Measurements from ENCODE around the gene CACNA1C. TPM values are rescaled to one million over a fixed set of nuclear protein-coding genes. Genes with fewer than 3 reads are reported as not detected.

The CACNA1C gene
- polyA plus RNA-seq, 4 donors, result 6.8 to 17.5 (median 9.5) TPM

DNA sequence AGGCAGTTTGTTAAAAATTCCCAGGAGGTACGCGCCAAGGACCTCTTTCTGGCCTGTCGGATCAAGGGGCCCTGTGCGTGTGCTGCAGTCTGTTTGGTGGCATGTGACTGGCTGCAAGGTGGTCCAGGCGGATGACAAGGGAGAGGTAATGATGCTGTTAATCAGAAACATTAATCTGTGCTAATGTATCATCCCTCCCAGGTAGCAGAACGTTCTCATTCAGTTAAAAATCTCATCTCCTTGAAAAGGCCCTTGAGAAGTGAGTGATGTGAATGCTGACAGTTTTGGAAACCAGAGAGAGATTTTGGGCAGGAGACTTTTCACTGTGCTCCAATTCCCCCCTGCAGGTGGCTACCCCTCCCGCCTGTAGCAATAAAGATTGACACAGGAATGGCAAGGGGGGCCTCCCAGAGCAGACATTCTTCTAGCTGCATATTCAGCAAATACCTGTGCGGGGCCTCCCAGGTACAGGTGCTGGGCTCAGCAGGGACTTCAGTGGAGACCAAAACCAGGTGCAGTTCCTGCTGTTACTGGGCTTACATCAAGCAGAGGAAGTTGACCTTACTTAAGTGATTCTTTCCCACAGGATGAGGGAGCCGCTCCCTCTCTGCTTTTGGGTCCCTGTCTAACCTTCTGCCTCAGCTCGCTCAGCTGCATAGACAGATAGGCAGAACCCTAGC lies 364.8 kb downstream of the CACNA1C start:
- no peak for DNase-seq (ENCODE audit: low read depth in 4 of 4, low spot score in 3 of 4)

DNA sequence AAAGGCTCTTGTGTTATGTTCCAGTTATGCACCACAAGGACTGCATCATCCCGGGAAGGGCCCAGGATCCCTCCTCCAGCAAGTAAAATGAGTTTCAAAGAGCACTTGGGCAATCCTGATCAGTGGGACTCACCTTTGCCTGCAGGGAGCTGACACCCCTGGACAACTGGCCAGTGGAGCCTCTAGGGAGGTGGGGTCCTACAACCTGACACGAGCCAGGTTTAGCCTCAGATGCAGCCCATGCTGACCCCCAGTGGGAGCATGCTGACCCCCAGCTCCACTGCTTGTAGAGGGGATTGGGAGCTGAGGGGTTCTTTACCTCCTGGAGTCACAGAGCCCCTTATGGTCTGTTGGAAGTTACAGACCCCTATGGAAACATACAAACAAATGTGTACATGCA lies 365.8 kb downstream of the CACNA1C start:
- DNase-seq (ENCODE audit: low read depth in 4 of 4, low spot score in 3 of 4), result no peak

DNA sequence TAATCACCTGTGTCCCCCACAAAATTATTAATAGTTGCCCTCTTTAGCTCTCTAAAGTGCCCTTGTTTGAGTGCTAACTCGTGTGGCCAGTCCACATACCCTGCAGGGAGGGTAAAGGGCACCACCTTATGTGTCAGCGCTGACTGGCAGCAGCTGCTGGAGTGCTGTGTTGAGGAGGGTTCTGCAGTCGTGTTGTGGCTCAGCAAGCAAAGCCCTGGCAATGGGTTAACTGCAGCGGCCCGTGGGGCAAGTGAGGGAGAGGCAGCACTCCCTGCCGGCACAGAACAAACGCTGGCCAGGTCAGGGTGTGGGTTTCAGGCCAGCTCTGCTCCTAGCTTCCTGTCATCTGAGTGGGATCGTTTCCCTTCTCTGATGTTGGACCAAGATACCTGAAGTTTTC lies 369.8 kb downstream of the CACNA1C start:
- no peak for DNase-seq (ENCODE audit: low read depth in 4 of 4, low spot score in 3 of 4)

DNA sequence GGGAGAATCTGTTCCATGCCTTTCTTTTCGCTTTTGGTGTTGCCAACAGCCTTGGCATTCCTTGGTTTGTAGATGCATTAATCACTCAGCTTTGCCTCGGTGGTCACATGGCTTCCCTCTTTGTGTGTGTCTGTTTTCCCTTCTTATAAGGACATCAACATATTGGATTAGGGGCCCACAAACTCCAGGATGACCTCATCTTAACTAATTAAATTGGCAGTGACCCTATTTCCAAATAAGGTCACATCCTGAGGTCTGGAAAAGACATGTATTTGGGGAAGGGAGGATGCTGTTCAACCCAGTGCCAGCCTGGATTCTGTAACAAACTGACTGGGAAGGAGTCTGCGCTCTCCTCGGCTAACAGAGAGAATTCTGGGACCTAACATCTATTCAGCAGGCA lies 376.2 kb downstream of the CACNA1C start:
- no peak for DNase-seq (ENCODE audit: low read depth in 4 of 4, low spot score in 3 of 4)

DNA sequence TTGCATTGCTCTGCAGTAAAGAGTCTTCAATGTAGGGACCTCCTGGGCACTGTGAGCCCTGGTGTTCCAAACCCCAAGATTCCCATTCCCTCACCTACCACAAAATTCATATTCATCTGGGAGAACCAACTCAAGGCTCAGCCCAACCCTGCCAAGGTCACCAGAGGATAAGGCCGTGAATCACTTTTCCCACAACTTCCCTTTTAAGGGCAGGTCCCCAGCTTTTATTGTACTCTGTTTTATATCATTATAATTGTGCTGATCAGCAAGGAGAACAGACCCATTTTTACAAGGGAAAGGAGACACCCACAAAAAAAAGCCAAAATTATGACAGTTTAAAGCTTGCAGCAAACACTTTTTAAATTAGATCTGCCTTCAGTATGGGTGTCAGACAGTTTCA lies 379.0 kb downstream of the CACNA1C start:
- no peak for DNase-seq (ENCODE audit: low read depth in 4 of 4, low spot score in 3 of 4)

DNA sequence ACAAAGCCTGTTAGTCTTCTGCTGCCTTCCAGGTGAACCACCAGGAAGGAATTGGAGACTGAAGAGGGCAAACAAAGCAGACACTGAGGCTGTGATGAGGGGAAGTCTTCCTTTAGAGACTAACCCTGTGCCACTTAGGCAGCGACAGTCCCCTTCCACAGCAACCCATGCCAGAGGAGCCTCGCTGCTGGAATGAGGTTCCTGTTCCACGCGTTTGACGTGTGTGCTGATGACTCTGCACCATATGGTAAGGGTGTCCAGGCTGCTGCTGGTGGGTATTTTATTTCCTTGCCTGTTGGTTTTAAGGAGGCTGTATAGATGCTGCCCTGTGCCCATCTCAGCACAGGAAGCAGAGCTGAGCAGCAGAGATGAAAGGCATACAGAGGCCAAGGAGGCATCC lies 380.1 kb downstream of the CACNA1C start:
- no peak for DNase-seq (ENCODE audit: low read depth in 4 of 4, low spot score in 3 of 4)

DNA sequence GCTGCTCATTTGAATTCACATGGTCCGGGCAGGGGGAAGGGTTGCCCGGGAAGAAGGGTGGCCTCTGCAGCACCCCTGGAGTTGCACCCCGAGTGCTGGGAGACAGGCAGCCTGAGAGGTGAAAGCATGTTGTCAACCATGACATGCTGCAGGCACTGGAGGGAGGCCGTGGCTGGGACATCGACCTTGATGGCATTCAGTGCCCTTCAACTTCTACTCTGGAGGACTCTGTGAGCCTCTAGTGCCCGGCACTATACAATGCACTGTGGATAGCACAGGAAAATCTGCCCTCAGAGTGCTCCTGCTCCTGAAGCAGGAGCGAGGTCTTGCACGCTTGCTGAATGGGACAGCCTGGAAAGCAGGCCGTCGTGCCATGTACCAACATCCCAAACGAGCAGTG lies 382.7 kb downstream of the CACNA1C start:
- no peak for DNase-seq (ENCODE audit: low read depth in 4 of 4, low spot score in 3 of 4)

DNA sequence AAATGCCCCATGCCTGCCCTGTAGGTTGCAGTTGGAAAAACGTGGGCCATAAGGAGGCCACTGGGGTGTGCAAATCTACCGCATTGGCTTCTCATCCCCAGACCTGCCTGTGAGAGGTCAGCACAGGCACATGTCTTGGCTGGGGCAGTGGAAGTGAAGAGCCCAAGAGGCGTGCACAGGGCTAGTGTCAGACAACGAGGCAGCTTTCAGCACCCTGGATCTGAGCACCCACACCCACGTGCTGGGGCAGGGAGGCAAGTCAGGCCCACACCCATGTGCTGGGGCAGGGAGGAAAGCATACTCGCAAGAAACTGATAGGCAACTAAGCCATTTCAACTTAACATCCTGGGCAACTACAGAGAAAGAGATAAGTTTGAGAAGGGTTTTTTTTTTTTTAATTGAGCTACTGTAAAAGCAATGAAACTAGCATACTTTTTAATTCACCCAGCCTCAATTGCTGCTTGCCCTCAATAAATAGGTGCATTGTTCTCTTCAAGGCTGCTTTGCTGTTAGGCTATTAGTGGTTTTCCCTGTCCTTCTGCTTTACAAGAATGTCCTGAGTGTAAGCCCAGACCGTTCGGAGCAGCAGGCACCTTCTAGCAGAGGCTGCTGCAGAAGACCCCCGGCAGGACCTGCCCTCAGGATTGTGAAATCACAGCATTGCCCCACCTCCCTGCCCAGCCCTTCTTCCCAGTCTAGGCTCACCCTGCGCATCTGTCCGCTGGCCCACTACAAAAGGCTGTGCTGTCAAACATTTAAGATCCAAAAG lies 386.7 kb downstream of the CACNA1C start:
- DNase-seq (ENCODE audit: low read depth in 4 of 4, low spot score in 3 of 4), result no peak

DNA sequence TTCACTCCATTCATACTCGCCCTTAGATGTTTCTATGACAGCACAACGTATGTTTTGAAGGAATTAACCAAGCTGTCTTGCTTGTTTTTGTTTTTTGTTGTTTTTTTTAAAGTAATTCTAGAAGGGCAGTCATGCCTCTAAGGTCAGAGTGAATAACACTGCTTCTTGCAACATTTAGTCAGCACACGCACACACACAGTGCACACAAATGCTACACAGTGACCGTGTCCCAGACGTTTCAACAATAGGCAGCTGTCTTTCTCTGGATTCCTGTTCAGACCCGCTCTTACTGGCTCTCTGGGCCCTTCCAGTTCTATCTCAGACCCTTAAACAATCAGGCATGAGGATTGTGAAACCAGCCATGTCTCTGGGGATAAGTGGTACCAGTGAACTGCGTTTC lies 391.0 kb downstream of the CACNA1C start:
- DNase-seq (ENCODE audit: low read depth in 4 of 4, low spot score in 3 of 4), result no peak

DNA sequence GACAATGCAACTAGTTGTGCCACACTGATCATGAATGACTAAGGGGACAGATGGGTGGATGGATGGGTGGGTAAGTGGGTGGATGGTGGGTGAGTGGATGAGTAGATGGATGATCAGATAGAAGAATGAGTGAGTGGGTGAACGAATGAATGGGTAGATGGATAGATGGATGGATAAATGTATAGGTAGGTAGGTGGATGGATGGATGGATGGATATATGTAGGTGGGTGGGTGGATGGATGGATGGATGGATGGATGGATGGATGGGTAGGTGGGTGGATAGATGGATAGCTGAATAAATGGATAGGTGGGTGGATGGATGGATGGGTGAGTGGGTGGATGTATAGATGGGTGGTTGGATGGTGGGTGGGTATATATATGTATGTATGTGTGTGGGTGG lies 393.2 kb downstream of the CACNA1C start:
- no peak for DNase-seq (ENCODE audit: low read depth in 4 of 4, low spot score in 3 of 4)

DNA sequence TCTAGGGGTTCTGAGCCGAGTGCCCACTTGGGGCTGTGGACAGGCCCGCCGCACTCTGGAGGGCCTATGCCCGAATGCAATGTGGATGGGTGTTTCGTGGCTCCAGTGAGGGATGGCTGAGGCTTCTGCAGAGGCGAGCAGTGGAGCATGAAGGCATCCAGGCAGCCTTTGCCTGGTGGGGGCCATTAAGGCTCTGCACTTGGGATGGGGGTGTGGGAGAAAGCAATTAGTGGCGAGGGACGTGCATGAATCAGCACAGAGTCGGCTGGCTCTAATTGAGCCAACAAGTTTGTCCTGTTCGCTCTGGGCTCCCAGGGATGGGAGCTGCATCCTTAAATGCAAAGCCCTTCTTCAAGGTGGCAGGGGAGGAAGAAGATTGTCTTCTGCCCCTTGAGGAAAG lies 395.1 kb downstream of the CACNA1C start:
- DNase-seq (ENCODE audit: low read depth in 4 of 4, low spot score in 3 of 4), result peak in 2 of 4 donors; percentile 14 to 22

DNA sequence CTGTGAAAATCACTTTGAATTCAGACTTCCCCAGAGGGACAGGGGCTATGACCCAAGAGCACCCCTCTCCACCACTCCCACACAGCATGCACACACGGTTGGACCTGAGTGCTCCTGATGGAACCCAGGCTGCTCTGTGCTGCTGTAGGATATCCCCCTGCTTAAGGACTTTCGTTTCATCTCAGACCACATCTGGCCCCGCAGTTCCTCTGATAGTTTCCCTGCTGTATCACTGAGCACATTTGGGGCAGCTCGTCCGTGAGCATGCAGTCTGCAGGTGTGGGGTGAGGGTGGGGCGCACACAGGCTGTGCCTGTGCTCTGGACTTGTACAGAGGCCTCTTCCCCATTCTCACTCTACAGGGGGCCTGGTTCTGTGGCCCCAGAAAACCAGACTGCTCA lies 396.8 kb downstream of the CACNA1C start:
- no peak for DNase-seq (ENCODE audit: low read depth in 4 of 4, low spot score in 3 of 4)

DNA sequence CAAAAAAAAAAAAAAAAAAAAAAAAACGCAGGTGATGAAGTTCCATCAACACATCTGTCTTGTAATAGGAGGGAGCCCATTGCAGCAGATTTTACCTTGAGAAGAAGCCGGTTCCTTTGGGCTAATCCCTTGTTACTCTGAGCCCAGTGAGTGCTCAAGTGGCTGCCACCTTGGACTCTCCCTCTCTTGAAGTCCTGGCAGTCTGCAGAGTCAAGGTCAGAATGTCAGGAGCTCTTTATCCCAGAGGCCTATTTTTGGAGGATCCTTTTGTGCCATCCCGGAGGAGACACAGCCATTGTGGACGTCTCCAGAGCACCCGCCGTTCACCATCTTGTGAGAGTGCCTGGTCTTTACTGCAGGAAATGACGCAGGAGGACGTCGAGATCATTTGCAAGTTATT lies 397.8 kb downstream of the CACNA1C start:
- DNase-seq (ENCODE audit: low read depth in 4 of 4, low spot score in 3 of 4), result no peak

DNA sequence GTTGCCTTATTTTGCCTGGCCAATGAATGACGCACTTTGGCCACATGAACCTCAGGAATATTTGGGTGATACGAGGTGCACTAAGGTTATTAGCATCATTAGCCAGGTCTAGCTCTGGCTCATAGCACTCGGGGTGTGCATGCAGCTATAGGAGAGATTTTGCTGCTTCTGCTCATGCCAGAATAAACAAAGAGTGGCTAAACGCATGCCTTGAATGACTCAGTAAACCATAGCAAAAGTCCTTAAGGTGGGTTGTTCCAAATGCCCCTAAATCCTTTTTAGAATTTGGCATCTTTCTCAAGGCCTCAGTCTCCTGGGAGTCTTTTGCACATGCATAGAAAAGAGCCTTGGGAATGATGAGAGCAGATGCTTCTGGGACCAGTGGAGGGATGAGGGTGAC lies 398.2 kb downstream of the CACNA1C start:
- DNase-seq (ENCODE audit: low read depth in 4 of 4, low spot score in 3 of 4), result no peak

DNA sequence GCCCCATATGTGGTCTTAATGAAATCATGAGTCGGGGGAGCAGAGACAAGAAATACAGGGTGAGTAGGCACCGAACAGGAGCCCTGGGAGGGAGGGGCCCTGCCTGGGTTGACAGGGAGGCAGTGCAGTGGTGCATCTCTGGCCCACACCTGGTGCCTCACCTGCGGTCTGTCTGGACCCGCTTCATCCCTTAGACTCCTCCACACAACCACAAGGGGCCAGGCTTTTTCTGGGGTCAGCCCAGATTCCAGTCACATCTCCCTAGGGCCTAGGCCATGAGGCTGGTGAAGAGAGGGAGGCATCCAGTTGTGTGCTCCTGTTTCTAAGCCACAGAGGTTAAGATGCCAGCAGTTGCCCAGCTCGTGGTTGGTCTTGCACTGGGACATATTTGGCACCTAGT lies 398.7 kb downstream of the CACNA1C start:
- no peak for DNase-seq (ENCODE audit: low read depth in 4 of 4, low spot score in 3 of 4)

DNA sequence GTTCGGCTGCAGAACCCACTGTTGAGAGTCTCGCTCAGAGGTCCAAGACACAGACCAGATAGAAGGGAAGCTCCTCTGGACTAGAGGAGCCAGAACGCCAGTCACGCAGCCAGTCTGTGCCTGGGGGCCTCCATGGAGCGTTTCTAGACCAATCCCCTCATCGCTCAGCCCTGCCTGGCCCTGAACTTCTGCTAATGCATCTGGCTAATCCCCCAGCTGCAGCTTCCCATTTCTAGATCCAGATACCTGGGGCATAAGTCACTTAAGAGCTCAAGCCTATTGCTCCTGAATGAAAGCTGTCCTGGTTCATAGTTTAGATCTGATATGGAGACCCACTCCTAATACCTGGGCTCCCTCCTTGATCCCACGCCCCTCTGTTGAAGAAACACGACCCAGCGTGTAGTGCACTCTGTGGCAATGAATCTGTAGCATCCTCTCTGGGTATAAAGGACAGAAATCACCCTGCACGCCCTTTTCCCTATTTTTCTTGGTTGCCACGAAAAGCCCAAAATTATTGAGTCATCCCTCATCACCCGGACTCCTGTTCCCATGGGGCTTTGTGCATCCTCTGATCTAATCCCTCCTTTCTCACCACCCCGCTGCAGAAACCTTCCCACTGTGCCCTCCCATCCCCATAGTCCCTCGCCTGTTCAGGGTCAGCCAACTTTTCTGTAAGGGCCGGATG lies 400.4 kb downstream of the CACNA1C start:
- no peak for DNase-seq (ENCODE audit: low read depth in 4 of 4, low spot score in 3 of 4)

DNA sequence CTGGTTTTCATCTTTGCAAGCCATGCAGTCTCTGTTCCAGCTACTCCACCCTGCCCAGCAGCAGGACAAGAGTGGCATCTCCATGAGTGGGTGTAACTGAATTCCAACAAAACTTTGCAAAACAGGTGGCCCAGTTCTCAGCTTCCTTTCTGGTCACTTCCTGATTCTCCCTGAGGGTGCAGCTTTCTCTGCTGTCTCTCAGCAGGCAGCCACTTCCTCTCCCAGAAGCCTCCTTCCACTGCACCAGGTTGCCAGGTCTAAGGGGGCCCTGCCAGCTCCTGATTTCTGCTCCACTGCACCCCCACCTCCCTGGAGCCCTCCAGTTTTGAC lies 400.9 kb downstream of the CACNA1C start:
- no peak for DNase-seq (ENCODE audit: low read depth in 4 of 4, low spot score in 3 of 4)

DNA sequence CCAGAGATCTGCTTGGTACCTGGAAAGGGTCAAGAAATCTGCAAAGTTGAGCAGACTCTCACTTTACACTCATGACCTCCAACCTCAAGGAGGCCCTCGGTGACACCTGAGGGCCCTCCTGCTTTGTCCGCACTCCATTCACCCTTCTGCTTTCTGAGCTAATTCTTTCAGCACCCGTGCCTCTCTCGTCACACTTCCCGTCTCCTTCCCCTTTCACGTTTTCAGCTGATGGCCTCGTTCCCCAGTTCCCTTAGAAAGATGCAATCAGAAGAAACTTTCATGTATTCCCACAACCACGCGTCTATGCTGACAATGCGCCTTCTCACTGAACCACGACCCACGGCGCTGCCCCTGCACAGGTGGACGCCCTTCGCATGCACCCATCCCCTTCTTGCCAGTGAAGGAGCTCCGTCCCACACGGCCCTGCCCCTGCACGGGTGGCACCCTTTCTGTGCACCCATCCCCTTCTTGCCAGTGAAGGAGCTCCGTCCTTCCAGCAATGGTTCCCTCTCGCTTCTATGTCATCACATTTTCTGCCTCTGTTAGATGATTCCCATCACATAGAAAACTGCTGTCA lies 401.9 kb downstream of the CACNA1C start:
- no peak for DNase-seq (ENCODE audit: low read depth in 4 of 4, low spot score in 3 of 4)

DNA sequence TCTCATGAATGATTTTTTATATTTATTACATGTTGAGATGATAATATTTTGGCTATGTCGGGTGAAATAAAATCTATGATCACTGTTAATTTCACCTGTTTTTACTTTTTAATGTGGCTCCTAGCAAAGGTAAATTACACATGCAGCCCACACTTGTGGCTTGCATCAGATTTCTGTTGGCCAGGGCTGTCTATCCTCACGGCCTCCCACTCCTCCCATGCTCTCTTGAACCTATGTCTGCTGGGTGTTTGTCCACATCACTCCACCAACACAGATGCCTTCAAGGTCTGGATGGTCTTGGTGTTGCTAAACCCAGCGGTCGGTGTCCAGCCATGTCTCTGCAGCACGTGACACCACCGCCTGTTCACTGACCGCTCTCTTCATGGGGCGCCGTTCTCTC lies 402.6 kb downstream of the CACNA1C start:
- no peak for DNase-seq (ENCODE audit: low read depth in 4 of 4, low spot score in 3 of 4)

DNA sequence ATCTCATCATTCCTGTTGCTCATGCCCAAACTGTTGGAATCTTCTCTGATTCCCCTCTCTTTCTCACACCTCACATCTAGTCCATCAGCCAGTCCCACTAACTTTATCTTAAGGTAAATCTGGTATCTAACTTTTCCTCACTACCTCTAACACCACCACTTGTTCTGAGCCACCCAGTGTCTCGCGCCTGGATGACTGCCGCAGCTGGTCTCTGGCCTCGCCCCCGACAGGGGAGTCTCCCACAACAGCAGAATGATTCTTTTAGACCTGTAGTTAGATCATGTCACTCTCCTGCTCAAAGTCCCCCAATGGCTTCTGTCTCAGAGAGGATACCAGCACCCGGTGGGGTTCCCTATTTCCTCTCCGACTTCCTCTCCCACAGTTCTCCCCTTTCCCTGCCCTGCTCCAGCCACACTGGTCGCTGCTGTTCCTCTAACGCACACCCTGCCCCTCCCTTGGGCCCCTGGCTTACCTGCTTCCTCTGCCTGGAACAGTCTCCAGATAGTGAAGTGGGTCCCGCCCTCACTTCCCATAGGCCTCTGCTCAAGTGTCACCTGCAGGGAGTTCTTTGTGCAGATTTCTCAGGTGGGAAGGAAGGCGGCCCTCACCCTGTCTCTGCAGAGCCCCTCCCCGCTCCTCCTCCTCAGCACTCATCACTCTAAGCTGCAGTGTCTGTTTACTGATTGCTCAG lies 403.5 kb downstream of the CACNA1C start:
- DNase-seq (ENCODE audit: low read depth in 4 of 4, low spot score in 3 of 4), result no peak

DNA sequence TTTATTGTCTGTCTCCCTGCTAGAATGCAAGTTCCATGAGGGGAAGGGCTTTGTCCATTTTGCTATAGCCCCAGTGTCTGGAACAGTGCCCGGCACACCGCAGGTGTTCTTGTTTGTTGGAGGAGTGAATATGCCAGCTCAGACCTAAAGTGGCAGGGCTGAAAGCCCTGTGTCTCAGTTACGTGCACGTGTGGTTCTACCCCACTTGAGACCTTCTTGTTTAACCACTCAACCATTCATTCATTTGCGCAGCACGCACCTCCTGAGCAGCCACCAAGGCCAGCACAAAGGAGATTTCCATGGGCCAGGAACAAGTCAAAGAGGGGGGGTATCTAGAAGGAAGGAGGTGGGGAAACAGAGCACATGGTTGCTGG lies 404.0 kb downstream of the CACNA1C start:
- DNase-seq (ENCODE audit: low read depth in 4 of 4, low spot score in 3 of 4), result no peak
